Measurements from ENCODE around the gene DDX51.

DDX51 gene

GRCh38 chr12:132095520-132096409 lies 48.4 kb downstream of the DDX51 start:
- TF ChIP-seq SPI1 (IDR thresholded peaks at IDR 0.05; ENCODE audit: low read depth, low read length): no peak
- no peak for TF ChIP-seq POU2F2 (IDR thresholded peaks at IDR 0.05; ENCODE audit: low read depth, low read length)
- no peak for TF ChIP-seq TAF1 (IDR thresholded peaks at IDR 0.05; ENCODE audit: low read depth, low read length)
- TF ChIP-seq PAX5 (IDR thresholded peaks at IDR 0.05; ENCODE audit: insufficient read depth, low read length, severe bottlenecking): no peak
- FAIRE-seq (peak; percentile 26), DNase-seq (ENCODE audit: insufficient read length, low spot score) (no peak)

- DNase-seq (ENCODE audit: insufficient read length, low spot score): no peak
- no peak for TF ChIP-seq PAX5 (IDR thresholded peaks at IDR 0.05; ENCODE audit: insufficient read depth, low read length, severe bottlenecking)
- no peak for TF ChIP-seq POU2F2 (IDR thresholded peaks at IDR 0.05; ENCODE audit: low read depth, low read length)
- TF ChIP-seq POLR2AphosphoS5 (IDR thresholded peaks at IDR 0.05; ENCODE audit: low read depth, low read length): no peak
- no peak for FAIRE-seq
These were observed 49.7 kb downstream of the DDX51 start for GRCh38 chr12:132094269-132094891.

DNA sequence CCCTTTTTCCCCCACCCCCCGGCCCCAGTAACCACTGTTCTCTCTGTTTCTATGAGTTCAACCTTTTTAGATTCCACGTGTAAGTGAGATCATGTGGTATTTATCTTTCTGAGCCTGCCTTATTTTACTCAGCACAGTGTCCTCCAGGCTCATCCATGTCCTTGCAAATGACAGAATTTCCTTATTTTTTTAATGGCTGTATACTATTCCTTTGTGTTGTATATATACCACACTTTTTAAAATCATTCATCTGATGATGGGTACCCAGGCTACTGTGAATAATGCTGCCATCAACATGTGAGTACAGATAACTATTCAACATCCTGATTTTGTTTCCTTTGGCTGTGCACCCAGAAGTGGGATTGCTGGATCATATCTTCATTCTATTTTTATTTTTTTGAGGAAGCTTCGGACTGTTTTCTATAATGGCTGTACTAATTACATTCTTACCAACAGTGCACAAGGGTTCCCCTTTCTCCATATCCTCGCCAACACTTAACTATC lies 54.7 kb downstream of the DDX51 start:
- TF ChIP-seq SPI1 (IDR thresholded peaks at IDR 0.05; ENCODE audit: low read depth, low read length): no peak
- DNase-seq (ENCODE audit: insufficient read length, low spot score) (no peak), FAIRE-seq (no peak)

Data from GM12891 (cell line).